GM23338 (cell line): ENCODE data around the gene CCDC50. TPM values are rescaled to one million over a fixed set of nuclear protein-coding genes. Genes with fewer than 3 reads are reported as not detected.

Experiments used
- ATAC-seq: fragments of 200-7000 bp; cut with Tn5 transposase; 3 replicates; pipeline ENCODE4 v1.9.1; 2020
- DNase-seq: peaks from one replicate; pipeline ENCODE4 v3.0.0-alpha.2; 2015; ENCODE audit warnings: low spot score
- H2AFZ ChIP-seq: fragments of 200-600 bp; sonication (generic); 2 replicates; pipeline ENCODE4 v1.8.0; 2016; ENCODE audit warnings: antibody characterized with exemption, mild to moderate bottlenecking, moderate library complexity
- H3F3A ChIP-seq: fragments of 200-600 bp; sonication (generic); replicated peaks from 2 replicates; pipeline ENCODE4 v1.8.0; 2017; ENCODE audit warnings: antibody characterized with exemption, mixed run types, low read depth
- H3K27ac ChIP-seq: fragments of 200-600 bp; sonication (generic); 2 replicates; pipeline ENCODE4 v1.6.1; 2016; ENCODE audit warnings: low read depth
- H3K27me3 ChIP-seq: fragments of 200-600 bp; sonication (generic); 2 replicates; pipeline ENCODE4 v1.8.0; 2016; ENCODE audit warnings: mild to moderate bottlenecking, mixed run types, moderate library complexity; ENCODE audit not compliant: insufficient read depth
- H3K36me3 ChIP-seq: fragments of 200-600 bp; sonication (generic); 2 replicates; pipeline ENCODE4 v1.8.0; 2016; ENCODE audit warnings: mild to moderate bottlenecking; ENCODE audit not compliant: insufficient read depth
- H3K4me1 ChIP-seq: fragments of 200-600 bp; sonication (generic); 2 replicates; pipeline ENCODE4 v1.8.0; 2016; ENCODE audit warnings: mild to moderate bottlenecking, moderate library complexity; ENCODE audit not compliant: insufficient read depth
- H3K4me2 ChIP-seq: fragments of 200-600 bp; sonication (generic); 2 replicates; pipeline ENCODE4 v1.7.1; 2017; ENCODE audit warnings: mixed run types
- H3K4me3 ChIP-seq: fragments of 200-600 bp; sonication (generic); 2 replicates; pipeline ENCODE4 v1.6.1; 2016; ENCODE audit warnings: mixed run types
- H3K79me2 ChIP-seq: fragments of 200-600 bp; sonication (generic); replicated peaks from 2 replicates; pipeline ENCODE4 v1.8.0; 2017; ENCODE audit warnings: mild to moderate bottlenecking; ENCODE audit not compliant: insufficient read depth
- H3K9me2 ChIP-seq: fragments of 200-600 bp; sonication (generic); 2 replicates; pipeline ENCODE4 v1.8.0; 2017; ENCODE audit not compliant: insufficient read depth
- H4K20me1 ChIP-seq: fragments of 200-600 bp; sonication (generic); replicated peaks from 2 replicates; pipeline ENCODE4 v1.8.0; 2017; ENCODE audit warnings: mild to moderate bottlenecking; ENCODE audit not compliant: insufficient read depth
- H3K27ac Mint-ChIP-seq: 2 replicates; pipeline ENCODE4 v1.8.0; 2020; ENCODE audit warnings: inconsistent platforms, mild to moderate bottlenecking, moderate library complexity, mixed read lengths
- H3K27me3 Mint-ChIP-seq: 3 replicates; pipeline ENCODE4 v1.8.0; 2022; ENCODE audit warnings: low read depth, mild to moderate bottlenecking, moderate library complexity, mixed read lengths, inconsistent platforms; ENCODE audit not compliant: insufficient read depth, poor library complexity
- H3K36me3 Mint-ChIP-seq: 3 replicates; pipeline ENCODE4 v1.8.0; 2021; ENCODE audit warnings: low read depth, mild to moderate bottlenecking, inconsistent platforms, moderate library complexity, mixed read lengths
- H3K4me1 Mint-ChIP-seq: 3 replicates; pipeline ENCODE4 v1.8.0; 2020; ENCODE audit warnings: mild to moderate bottlenecking, inconsistent platforms, mixed read lengths
- H3K4me3 Mint-ChIP-seq: 3 replicates; pipeline ENCODE4 v1.8.0; 2021; ENCODE audit warnings: moderate library complexity, mild to moderate bottlenecking, inconsistent platforms, mixed read lengths
- H3K9me3 Mint-ChIP-seq: 3 replicates; pipeline ENCODE4 v1.8.0; 2020; ENCODE audit warnings: moderate library complexity, mild to moderate bottlenecking, inconsistent platforms, mixed read lengths
- EZH2 ChIP-seq: fragments of 200-600 bp; sonication (generic); IDR thresholded peaks from one replicate; pipeline ENCODE4 v1.8.0; 2017; ENCODE audit warnings: antibody characterized with exemption, mild to moderate bottlenecking, low read depth; ENCODE audit not compliant: unreplicated experiment
- EZH2phosphoT487 ChIP-seq: fragments of 200-600 bp; sonication (generic); IDR thresholded peaks from one replicate; pipeline ENCODE4 v1.8.1; 2018; ENCODE audit warnings: antibody characterized with exemption; ENCODE audit not compliant: unreplicated experiment
- NANOG ChIP-seq: IDR thresholded peaks from 2 replicates; pipeline ENCODE4 v1.6.1; 2016; ENCODE audit warnings: antibody characterized with exemption, borderline replicate concordance
- POLR2AphosphoS5 ChIP-seq: IDR thresholded peaks from 2 replicates; pipeline ENCODE4 v1.6.1; 2016; ENCODE audit warnings: antibody characterized with exemption, low read depth
- STAT1 ChIP-seq: IDR thresholded peaks from one replicate; pipeline ENCODE4 v1.6.1; 2016; ENCODE audit warnings: antibody characterized with exemption; ENCODE audit not compliant: unreplicated experiment
- ZNF114 ChIP-seq: fragments of 250-450 bp; sonication (Bioruptor Pico); IDR thresholded peaks from 2 replicates; pipeline ENCODE4 v1.5.0; 2020; ENCODE audit warnings: mild to moderate bottlenecking, moderate library complexity
- ZNF331 ChIP-seq: fragments of 250-450 bp; sonication (Bioruptor Pico); IDR thresholded peaks from 2 replicates; pipeline ENCODE4 v1.5.0; 2020; ENCODE audit warnings: low read depth, mild to moderate bottlenecking, moderate library complexity
- polyA plus RNA-seq: library from polyadenylated mRNA; unstranded; fragments of >200 nt; fragmentation: Nextera tagmentation; extraction: Ambion mirVana; gene quantifications from 2 replicates; pipeline ENCODE4 v1.2.1, GENCODE V29; 2016
- total RNA-seq: library from RNA; depleted of rRNA; stranded (reverse); fragments of >200 nt; shearing (Covaris generic); gene quantifications from 2 replicates; pipeline ENCODE4 v1.2.3, GENCODE V29; 2014
- TF ChIP-seq, protein P1 (sequence below): fragments of 250-450 bp; sonication (Bioruptor Pico); IDR thresholded peaks from 2 replicates; pipeline ENCODE4 v1.5.0; 2020; ENCODE audit warnings: mild to moderate bottlenecking, moderate library complexity

Gene CCDC50
- total and polyA plus RNA-seq, 2 experiments from 2014 or later, result 22.4 to 25.4 TPM

DNA sequence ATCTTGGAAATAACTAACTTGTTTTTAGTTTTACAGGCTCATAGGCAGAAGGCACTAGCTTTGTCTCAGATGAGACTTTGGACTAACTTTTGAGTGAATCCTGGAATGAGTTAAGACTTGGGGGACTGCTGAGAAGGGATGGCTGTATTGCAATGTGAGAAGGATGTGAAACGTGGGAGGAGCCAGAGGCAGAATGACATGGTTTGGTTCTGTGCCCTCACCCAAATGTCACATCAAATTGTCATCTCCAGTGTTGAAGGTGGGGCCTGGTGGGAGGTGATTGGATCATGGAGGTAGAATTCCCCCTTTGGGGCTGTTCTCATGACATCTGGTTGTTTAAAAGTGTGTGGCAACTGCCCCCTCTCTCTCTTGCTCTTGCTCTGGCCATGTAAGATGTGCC, 28.8 kb upstream of the CCDC50 start (continued):
- TF ChIP-seq, protein P1, sequence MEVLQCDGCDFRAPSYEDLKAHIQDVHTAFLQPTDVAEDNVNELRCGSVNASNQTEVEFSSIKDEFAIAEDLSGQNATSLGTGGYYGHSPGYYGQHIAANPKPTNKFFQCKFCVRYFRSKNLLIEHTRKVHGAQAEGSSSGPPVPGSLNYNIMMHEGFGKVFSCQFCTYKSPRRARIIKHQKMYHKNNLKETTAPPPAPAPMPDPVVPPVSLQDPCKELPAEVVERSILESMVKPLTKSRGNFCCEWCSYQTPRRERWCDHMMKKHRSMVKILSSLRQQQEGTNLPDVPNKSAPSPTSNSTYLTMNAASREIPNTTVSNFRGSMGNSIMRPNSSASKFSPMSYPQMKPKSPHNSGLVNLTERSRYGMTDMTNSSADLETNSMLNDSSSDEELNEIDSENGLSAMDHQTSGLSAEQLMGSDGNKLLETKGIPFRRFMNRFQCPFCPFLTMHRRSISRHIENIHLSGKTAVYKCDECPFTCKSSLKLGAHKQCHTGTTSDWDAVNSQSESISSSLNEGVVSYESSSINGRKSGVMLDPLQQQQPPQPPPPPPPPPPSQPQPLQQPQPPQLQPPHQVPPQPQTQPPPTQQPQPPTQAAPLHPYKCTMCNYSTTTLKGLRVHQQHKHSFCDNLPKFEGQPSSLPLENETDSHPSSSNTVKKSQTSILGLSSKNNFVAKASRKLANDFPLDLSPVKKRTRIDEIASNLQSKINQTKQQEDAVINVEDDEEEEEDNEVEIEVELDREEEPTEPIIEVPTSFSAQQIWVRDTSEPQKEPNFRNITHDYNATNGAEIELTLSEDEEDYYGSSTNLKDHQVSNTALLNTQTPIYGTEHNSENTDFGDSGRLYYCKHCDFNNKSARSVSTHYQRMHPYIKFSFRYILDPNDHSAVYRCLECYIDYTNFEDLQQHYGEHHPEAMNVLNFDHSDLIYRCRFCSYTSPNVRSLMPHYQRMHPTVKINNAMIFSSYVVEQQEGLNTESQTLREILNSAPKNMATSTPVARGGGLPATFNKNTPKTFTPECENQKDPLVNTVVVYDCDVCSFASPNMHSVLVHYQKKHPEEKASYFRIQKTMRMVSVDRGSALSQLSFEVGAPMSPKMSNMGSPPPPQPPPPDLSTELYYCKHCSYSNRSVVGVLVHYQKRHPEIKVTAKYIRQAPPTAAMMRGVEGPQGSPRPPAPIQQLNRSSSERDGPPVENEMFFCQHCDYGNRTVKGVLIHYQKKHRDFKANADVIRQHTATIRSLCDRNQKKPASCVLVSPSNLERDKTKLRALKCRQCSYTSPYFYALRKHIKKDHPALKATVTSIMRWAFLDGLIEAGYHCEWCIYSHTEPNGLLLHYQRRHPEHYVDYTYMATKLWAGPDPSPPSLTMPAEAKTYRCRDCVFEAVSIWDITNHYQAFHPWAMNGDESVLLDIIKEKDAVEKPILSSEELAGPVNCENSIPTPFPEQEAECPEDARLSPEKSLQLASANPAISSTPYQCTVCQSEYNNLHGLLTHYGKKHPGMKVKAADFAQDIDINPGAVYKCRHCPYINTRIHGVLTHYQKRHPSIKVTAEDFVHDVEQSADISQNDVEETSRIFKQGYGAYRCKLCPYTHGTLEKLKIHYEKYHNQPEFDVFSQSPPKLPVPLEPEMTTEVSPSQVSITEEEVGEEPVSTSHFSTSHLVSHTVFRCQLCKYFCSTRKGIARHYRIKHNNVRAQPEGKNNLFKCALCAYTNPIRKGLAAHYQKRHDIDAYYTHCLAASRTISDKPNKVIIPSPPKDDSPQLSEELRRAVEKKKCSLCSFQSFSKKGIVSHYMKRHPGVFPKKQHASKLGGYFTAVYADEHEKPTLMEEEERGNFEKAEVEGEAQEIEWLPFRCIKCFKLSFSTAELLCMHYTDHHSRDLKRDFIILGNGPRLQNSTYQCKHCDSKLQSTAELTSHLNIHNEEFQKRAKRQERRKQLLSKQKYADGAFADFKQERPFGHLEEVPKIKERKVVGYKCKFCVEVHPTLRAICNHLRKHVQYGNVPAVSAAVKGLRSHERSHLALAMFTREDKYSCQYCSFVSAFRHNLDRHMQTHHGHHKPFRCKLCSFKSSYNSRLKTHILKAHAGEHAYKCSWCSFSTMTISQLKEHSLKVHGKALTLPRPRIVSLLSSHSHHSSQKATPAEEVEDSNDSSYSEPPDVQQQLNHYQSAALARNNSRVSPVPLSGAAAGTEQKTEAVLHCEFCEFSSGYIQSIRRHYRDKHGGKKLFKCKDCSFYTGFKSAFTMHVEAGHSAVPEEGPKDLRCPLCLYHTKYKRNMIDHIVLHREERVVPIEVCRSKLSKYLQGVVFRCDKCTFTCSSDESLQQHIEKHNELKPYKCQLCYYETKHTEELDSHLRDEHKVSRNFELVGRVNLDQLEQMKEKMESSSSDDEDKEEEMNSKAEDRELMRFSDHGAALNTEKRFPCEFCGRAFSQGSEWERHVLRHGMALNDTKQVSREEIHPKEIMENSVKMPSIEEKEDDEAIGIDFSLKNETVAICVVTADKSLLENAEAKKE (CRISPR knock-in tag), result no peak
- TF ChIP-seq STAT1 (no peak), ZNF114 (no peak), EZH2phosphoT487 (no peak)

DNA sequence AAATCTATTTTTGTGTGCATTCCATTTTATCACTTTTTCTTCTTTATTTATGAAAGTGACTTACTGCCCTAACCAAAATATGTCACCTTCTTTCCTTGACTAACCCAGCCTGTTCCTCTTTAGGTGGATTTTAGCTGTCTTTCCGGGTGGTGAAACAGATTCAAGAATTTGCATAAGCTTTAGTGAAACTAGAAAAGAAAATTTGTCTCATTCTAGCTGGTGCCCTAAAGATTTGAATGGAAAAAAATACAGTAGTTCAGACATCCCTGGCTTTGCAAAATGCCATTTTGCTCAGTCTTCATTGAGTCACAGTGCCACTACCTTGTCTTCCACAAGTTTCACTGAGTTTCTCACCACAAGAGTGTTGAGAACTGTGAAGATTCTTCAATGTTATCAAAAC, 28.2 kb upstream of the CCDC50 start:
- H3K4me1 ChIP-seq, result peaks cover 12% of the 10 kb centered on the region
- H3K27me3 Mint-ChIP-seq, result peaks cover 5% of the 10 kb centered on the region
- H3F3A ChIP-seq, result no peaks in the 10 kb centered on the region
- no peaks in the 10 kb centered on the region for H3K9me2 ChIP-seq
- no peak overlapping the region for H2AFZ ChIP-seq
- no peaks in the 10 kb centered on the region for H3K36me3 Mint-ChIP-seq
- H3K4me3 ChIP-seq, result no peak overlapping the region
- H3K4me3 Mint-ChIP-seq, result no peak overlapping the region
- no peak overlapping the region for H3K4me2 ChIP-seq
- no peak for ATAC-seq
- peaks cover 22% of the 10 kb centered on the region for H3K4me1 Mint-ChIP-seq
- H3K27ac ChIP-seq, result no peak overlapping the region
- H3K36me3 ChIP-seq, result no peaks in the 10 kb centered on the region
- no peaks in the 10 kb centered on the region for H4K20me1 ChIP-seq
- DNase-seq, result no peak
- H3K27ac Mint-ChIP-seq, result no peak overlapping the region
- no peaks in the 10 kb centered on the region for H3K27me3 ChIP-seq
- H3K9me3 Mint-ChIP-seq, result no peaks in the 10 kb centered on the region
- H3K79me2 ChIP-seq, result no peaks in the 10 kb centered on the region
- TF ChIP-seq EZH2phosphoT487, result no peak
- no peak for TF ChIP-seq ZNF114
- no peak for TF ChIP-seq EZH2
- TF ChIP-seq NANOG, result no peak
- TF ChIP-seq, protein P1 (CRISPR knock-in tag), result no peak
- no peak for TF ChIP-seq ZNF331 (CRISPR knock-in tag)
- TF ChIP-seq POLR2AphosphoS5, result no peak
- TF ChIP-seq STAT1, result no peak
